Neutrophil (primary cell): ENCODE results near the gene UBAC2.
A peak's percentile ranks its signal among the peaks of the same experiment; 100 is the strongest.

Experiments used
- H3K27ac ChIP-seq: fragments of 200-600 bp; sonication (generic); 2 replicates; pipeline ENCODE4 v1.5.1; 2016; ENCODE audit warnings: mild to moderate bottlenecking, moderate library complexity
- H3K27me3 ChIP-seq: fragments of 200-600 bp; sonication (generic); 2 replicates; pipeline ENCODE4 v1.6.0; 2016; ENCODE audit warnings: mild to moderate bottlenecking
- H3K36me3 ChIP-seq: fragments of 200-600 bp; sonication (generic); 2 replicates; pipeline ENCODE4 v1.5.1; 2017
- H3K4me1 ChIP-seq, 2 experiments: fragments of 200-600 bp in 1 of 2; sonication (generic) in 1 of 2; 1 replicate in 1 of 2; 2 replicates in 1 of 2; pipeline versions ENCODE4 v1.5.1 to v1.6.1; 2013 to 2016; ENCODE audit warnings: low read depth in 1 of 2, low read length in 1 of 2, mild to moderate bottlenecking in 1 of 2, moderate library complexity in 1 of 2; ENCODE audit not compliant: control insufficient read depth in 1 of 2, insufficient read depth in 1 of 2
- H3K4me3 ChIP-seq, 2 experiments: fragments of 200-600 bp in 1 of 2; sonication (generic) in 1 of 2; 1 replicate in 1 of 2; 2 replicates in 1 of 2; pipeline ENCODE4 v1.5.1; 2013 to 2016; ENCODE audit warnings: low read depth in 1 of 2, low read length in 1 of 2, mild to moderate bottlenecking in 1 of 2, moderate library complexity in 1 of 2
- H3K9me3 ChIP-seq: fragments of 200-600 bp; sonication (generic); 2 replicates; pipeline ENCODE4 v1.5.1; 2016
- TF ChIP-seq, protein P1 (sequence below): fragments of 200-600 bp; sonication (generic); IDR thresholded peaks from 2 replicates; pipeline ENCODE4 v1.5.1; 2016; ENCODE audit warnings: antibody characterized with exemption

Gene UBAC2

GRCh38 chr13:99200432-99201167, at the start of gene UBAC2:
TSS of gene UBAC2 (plus strand) at chr13:99200854. CDS start at chr13:99200909, 55 bp downstream.
- peak within 1 kb of the TSS; percentile 83 to 85 for H3K4me3 ChIP-seq
- H3K4me1 ChIP-seq = peaks cover 21 to 32% of the 10 kb centered on the region in 2 experiments
- TF ChIP-seq, protein P1, sequence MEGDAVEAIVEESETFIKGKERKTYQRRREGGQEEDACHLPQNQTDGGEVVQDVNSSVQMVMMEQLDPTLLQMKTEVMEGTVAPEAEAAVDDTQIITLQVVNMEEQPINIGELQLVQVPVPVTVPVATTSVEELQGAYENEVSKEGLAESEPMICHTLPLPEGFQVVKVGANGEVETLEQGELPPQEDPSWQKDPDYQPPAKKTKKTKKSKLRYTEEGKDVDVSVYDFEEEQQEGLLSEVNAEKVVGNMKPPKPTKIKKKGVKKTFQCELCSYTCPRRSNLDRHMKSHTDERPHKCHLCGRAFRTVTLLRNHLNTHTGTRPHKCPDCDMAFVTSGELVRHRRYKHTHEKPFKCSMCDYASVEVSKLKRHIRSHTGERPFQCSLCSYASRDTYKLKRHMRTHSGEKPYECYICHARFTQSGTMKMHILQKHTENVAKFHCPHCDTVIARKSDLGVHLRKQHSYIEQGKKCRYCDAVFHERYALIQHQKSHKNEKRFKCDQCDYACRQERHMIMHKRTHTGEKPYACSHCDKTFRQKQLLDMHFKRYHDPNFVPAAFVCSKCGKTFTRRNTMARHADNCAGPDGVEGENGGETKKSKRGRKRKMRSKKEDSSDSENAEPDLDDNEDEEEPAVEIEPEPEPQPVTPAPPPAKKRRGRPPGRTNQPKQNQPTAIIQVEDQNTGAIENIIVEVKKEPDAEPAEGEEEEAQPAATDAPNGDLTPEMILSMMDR = no peak
- H3K9me3 ChIP-seq = no peaks in the 10 kb centered on the region
- no peaks in the 10 kb centered on the region for H3K27me3 ChIP-seq
- peaks cover 3% of the 10 kb centered on the region for H3K36me3 ChIP-seq
- peak within 1 kb of the TSS; percentile 92 for H3K27ac ChIP-seq

- TF ChIP-seq, protein P1 = no peak
- Histone ChIP-seq H3K4me1 (no peaks in the 10 kb centered on the region), H3K9me3 (no peaks in the 10 kb centered on the region), H3K27me3 (peaks cover 97% of the 10 kb centered on the region), H3K36me3 (no peaks in the 10 kb centered on the region), H3K4me3 (no peak overlapping the region), H3K27ac (no peak overlapping the region)
Observed at GRCh38 chr13:99151516-99151915, 49.1 kb upstream of the UBAC2 start.

- Histone ChIP-seq H3K4me1 (no peaks in the 10 kb centered on the region), H3K36me3 (no peaks in the 10 kb centered on the region), H3K27ac (no peak overlapping the region), H3K9me3 (no peaks in the 10 kb centered on the region), H3K27me3 (peaks cover 97% of the 10 kb centered on the region), H3K4me3 (no peak overlapping the region)
- TF ChIP-seq, protein P1 = no peak
Observed at GRCh38 chr13:99153219-99153618, 47.4 kb upstream of the UBAC2 start.

- no peak overlapping the region for H3K27ac ChIP-seq
- H3K9me3 ChIP-seq = no peaks in the 10 kb centered on the region
- no peaks in the 10 kb centered on the region for H3K36me3 ChIP-seq
- H3K4me3 ChIP-seq = no peak overlapping the region
- no peaks in the 10 kb centered on the region for H3K4me1 ChIP-seq
- TF ChIP-seq, protein P1 = no peak
- H3K27me3 ChIP-seq = peaks cover 97% of the 10 kb centered on the region
Observed at GRCh38 chr13:99154064-99154463, 46.6 kb upstream of the UBAC2 start.

DNA sequence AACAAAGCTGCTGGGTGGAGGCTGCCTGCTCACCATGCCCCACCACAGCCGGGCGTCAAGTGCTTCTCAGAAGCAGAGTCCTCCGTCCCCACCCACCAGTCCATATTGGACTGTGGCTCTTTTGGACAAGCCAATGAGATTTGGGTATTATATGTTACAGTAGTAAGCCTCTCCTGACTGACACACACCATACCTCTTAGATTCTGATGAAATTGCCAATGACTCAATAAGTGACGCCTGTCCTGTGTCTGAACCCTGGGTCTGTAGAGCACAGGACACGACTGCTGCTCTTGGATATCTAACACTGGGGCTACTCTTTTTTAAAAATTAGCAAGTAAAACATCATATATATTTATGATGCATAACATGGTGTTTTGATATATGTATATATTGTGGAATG, 44.8 kb upstream of the UBAC2 start:
- no peak overlapping the region for H3K4me3 ChIP-seq
- no peak overlapping the region for H3K27ac ChIP-seq
- H3K36me3 ChIP-seq = no peaks in the 10 kb centered on the region
- TF ChIP-seq, protein P1 = no peak
- peaks cover 97% of the 10 kb centered on the region for H3K27me3 ChIP-seq
- no peaks in the 10 kb centered on the region for H3K9me3 ChIP-seq
- H3K4me1 ChIP-seq = no peaks in the 10 kb centered on the region
